NOMO-1 treated with dmso at 0.1 percent for 144 hours (cell line): ENCODE results near the gene ARID2.

ENCODE experiments used
- DNase-seq: peaks from one replicate; lab custom pipeline; 2025; ENCODE audit not compliant: unreplicated experiment; lab: John Stamatoyannopoulos, UW

ARID2 gene

DNA sequence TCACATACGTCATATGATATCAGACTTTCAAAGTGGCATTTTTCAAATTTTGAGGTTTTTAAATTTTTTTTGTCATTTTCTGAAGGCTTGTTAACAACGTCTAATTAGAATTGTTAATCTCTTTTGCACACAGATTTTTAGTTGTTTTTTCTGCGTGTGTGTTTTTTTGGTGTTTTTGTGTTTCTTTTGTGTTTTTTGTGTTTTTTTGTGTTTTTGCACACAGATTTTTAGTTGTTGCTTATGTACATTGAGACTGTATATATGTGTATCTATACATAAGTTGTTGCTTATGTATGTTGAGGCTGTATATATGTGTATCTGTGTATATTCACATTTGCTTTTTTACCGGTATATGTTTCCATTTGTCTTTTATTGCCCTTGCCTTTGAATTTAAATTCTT lies 30.8 kb downstream of the ARID2 start:
- no peak for DNase-seq

- no peak for DNase-seq
These were observed 32.9 kb downstream of the ARID2 start for GRCh38 chr12:45762185-45763110.

- DNase-seq = no peak
These were observed 33.9 kb downstream of the ARID2 start for GRCh38 chr12:45763381-45763780.

GRCh38 chr12:45768194-45768593 lies 38.7 kb downstream of the ARID2 start:
- no peak for DNase-seq

- DNase-seq = no peak
These were observed 44.2 kb downstream of the ARID2 start for GRCh38 chr12:45773747-45774146.

- DNase-seq = peak; percentile 20
These were observed 45.1 kb downstream of the ARID2 start for GRCh38 chr12:45774508-45775162.

- no peak for DNase-seq
These were observed 46.0 kb downstream of the ARID2 start for GRCh38 chr12:45775465-45775864.

GRCh38 chr12:45775964-45776363 lies 46.5 kb downstream of the ARID2 start:
- no peak for DNase-seq

- DNase-seq = no peak
These were observed 50.4 kb downstream of the ARID2 start for GRCh38 chr12:45779936-45780335.

DNA sequence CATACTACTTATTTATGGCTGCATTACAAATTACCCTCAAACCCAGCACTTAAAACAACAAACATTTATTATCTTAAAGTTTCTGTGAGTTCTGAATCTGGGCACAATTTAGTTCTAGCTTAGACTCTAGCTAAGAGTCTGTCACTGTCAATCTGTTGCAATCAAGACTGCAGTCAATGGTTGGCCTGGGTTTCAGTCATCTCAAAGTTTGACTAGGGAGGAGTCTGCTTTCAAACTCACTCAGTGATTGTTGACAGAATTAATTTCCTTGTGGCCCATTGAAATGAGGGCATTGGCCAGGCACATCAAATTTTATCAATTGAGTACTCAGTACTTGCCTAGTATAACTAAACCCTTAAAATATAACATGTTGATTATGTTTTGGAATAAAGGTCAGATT lies 51.6 kb downstream of the ARID2 start:
- no peak for DNase-seq

GRCh38 chr12:45785315-45785714 lies 55.8 kb downstream of the ARID2 start:
- no peak for DNase-seq

DNA sequence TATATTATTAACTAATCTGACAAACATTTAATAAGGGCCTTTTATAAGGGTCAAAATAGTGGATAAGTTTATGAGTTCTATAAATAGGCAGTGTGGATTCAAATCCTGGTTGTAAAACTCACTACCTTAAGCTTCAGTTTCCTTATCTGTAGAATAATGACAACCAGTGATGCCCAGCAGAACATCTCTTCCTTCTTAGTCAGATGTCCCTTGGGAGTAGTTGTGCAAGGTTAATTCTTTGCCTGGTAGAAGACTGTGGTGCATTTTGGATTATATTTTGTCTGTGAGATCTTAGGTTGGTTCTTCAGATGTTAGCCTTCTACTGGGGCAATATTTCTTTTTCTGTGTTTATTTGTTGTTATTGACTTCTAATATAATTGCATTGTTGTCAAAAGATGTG lies 59.5 kb downstream of the ARID2 start:
- no peak for DNase-seq

- DNase-seq = no peak
These were observed 64.9 kb downstream of the ARID2 start for GRCh38 chr12:45794422-45794821.

DNA sequence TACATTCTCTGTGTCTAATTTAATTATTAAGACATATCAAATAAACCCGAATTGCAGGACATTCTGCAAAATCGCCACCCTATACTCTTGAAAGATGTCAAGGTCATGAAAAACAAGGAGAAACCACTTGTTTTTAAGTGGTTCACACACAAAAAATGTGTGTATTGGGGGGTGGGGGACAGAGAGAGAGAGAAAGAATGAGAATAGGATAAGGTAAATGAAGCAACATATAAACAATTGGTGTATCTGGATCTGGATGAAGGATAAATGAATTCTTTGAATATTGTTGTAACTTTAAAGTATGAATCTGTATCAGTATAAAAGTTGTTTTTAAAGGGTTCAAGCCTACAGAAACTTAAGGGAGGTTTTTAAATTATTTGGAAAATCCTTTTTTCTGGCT lies 72.1 kb downstream of the ARID2 start:
- no peak for DNase-seq

- no peak for DNase-seq
These were observed 73.6 kb downstream of the ARID2 start for GRCh38 chr12:45803111-45803510.

DNA sequence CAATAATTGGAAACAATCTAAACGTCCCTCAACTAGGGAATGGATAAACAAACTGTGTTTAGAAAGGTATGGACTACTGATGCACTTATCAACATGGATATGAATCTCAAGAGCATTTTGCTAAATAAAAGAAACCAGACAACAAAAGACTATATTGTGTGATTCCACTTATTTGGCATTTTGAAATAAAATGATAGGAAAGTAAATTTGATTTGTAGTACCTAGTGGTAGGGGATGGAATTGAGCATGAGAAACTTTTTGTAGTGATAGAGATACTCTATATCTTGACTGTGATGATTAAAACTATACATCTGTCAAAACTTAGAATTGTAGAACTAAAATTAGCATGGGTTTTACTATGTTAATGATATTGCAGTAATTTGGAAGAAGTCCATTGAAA lies 87.1 kb downstream of the ARID2 start:
- no peak for DNase-seq

DNA sequence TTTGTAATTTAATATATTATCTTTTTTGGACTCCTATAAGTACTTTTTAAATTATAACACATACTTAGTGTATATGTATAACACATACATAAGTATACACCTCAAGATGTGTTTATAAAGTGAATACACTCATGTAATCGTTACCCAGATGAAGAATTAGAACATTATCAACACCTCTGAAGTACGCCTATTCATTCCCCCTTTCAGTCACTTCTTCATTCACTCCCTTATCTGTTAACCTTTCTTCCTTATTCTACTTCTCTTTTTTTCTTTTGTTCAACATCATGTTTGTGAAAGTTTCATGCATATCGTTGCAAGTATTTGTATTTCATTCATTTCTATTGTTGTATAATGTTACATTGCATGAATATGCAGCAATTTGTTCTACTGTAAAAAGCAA lies 98.5 kb downstream of the ARID2 start:
- peak; percentile 37 for DNase-seq

DNA sequence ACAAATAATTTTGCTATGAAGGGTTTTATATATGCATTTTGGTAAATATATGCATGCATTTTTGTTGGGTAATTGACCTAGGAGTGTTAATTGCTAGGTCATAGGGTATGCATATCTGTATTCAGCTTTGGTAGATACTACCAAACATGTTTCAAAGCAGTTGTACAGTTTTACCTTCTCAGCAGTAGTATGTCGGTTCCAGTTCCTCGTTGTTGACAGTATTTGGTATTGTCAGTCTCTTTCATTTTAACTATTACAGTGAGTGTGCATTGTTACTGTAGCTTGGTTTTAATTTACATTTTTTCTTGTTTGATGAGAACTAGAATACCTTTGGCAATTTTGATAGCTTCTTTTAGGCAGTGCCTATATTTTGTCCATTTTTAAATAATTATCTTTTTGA lies 98.9 kb downstream of the ARID2 start:
- no peak for DNase-seq

GRCh38 chr12:45831590-45831989 lies 102.1 kb downstream of the ARID2 start:
- DNase-seq = no peak

DNA sequence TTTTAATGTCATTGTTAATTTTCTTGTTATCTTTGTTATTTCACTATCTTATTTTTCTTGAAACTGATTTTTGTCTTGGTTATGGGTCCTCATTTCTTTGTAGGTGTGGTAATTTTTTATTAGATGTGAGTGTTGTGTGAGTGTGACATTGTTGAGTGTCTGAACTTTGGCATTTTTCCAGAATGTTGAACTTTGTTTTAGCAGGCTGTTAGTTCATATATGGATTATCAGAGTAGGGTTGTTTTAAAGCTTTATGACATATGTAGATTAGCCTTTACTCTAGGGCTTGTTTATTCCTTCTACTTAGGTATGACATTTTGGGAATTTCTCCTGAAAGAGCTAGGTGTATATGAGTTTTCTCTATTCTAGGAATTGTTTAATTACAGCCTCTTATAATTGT lies 103.9 kb downstream of the ARID2 start:
- no peak for DNase-seq

- no peak for DNase-seq
These were observed 105.3 kb downstream of the ARID2 start for GRCh38 chr12:45834809-45835208.

DNA sequence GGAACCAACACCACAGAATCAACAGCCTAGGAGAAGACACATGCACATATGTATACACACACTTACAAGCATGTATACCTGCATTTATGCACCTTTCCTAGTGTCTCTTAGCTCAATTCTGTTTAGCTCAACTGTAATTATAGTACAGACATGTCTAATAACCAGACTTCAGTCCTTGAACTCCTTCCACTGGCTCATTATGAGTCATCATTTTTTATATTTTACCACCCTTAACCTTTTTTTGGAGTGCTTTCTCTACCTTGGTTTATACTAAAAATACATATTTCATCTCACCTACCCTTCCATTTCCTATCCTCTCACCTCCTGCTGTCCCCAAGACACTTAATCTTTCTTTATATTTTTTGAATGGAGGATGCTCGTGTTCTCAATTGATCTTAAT lies 110.4 kb downstream of the ARID2 start:
- no peak for DNase-seq
